WI38 (cell line): ENCODE measurements around the gene CFAP161.

ENCODE experiments used
- H3K4me3 ChIP-seq: 2 replicates; pipeline ENCODE4 v1.5.1; 2011; ENCODE audit warnings: low read depth, mild to moderate bottlenecking, control low read depth, low read length
- TF ChIP-seq, protein P1 (sequence below): IDR thresholded peaks from 2 replicates; pipeline ENCODE4 v1.5.1; 2012; ENCODE audit warnings: low read depth, mild to moderate bottlenecking, control low read depth, low read length

Gene CFAP161

DNA sequence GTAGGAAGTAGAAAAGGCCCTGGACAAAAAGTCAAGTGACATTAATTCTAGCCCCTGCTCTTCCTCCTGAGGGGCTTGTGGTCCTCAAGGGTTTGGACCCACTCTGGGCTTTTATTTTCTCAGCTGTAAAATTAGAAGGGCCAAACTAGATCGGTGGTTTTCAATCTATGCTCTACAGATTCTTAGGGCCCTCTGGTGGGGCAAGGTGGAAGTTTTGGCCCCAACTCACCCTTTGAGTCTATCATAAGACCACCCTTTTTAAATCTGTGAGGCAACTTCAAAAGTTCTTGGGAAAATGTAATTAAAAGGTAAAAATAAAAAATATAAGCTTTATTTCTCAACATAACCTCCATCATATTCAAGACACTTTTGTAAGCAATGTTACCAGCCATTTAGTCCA lies 25.6 kb upstream of the CFAP161 start:
- TF ChIP-seq, protein P1, sequence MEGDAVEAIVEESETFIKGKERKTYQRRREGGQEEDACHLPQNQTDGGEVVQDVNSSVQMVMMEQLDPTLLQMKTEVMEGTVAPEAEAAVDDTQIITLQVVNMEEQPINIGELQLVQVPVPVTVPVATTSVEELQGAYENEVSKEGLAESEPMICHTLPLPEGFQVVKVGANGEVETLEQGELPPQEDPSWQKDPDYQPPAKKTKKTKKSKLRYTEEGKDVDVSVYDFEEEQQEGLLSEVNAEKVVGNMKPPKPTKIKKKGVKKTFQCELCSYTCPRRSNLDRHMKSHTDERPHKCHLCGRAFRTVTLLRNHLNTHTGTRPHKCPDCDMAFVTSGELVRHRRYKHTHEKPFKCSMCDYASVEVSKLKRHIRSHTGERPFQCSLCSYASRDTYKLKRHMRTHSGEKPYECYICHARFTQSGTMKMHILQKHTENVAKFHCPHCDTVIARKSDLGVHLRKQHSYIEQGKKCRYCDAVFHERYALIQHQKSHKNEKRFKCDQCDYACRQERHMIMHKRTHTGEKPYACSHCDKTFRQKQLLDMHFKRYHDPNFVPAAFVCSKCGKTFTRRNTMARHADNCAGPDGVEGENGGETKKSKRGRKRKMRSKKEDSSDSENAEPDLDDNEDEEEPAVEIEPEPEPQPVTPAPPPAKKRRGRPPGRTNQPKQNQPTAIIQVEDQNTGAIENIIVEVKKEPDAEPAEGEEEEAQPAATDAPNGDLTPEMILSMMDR = peak; percentile 54
- H3K4me3 ChIP-seq = no peak overlapping the region

DNA sequence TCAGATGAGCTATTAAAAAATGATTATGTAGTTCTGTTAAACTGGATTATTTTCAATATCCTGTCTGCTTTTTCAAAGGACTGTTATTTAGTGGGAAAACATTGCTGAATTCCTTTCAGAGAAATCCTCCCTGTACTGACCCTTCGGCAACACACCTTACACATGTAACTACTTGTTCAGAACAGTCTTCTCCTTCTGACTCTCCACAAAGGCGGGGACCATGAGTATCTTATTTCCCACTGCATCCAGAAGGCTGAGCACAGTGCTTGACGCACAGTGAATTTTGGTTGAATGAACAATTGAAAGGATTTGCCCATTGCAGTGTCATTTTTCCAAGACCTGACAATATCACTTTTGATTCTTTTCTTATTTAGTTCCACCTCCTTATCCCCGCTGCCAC lies 23.1 kb upstream of the CFAP161 start:
- TF ChIP-seq, protein P1 = no peak
- H3K4me3 ChIP-seq = no peak overlapping the region

DNA sequence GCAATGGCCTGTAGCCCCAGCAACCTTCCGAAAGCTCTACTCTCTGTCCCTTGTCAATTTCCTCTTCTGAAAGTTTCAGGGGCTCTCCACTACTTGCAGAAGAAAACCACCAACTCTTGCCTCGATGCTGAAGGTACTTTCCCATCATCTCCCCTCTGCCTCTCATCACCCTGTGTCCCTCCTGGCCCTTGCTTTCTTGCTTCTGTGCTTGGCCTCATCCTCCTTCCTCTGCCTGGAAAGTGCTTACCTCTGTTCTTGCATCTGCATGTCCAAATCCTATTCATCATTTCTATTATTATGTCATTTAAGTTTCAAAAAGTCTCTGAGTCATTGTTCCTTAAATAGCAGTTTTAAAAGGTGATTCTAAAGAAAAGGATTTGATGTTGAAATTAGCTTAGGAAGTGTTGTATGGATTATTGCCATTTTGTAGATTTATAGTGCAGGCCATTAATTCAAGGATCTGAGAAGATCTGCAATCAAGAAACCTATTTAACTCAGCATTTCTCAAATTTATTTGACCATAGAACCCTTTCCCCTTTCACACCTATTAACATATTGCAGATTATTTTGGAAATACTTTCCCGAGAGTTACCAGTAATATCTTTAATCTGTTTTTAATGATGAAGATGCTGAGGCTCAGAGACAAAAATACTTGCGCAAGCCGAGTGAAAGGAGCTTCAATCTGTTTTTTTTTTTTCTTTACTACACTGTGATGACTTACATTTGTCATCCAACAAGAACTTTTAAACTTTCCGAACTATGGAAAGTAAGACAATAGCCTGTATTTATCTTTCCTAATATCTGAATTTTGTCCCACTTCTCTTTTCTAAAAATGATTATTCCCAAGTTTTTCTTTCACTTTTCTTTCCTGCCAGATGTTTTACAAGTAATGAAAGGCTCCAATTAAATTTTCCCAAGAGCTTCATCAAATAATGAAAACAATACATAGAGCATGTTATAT lies 22.3 kb upstream of the CFAP161 start:
- TF ChIP-seq, protein P1 = no peak
- no peak overlapping the region for H3K4me3 ChIP-seq

DNA sequence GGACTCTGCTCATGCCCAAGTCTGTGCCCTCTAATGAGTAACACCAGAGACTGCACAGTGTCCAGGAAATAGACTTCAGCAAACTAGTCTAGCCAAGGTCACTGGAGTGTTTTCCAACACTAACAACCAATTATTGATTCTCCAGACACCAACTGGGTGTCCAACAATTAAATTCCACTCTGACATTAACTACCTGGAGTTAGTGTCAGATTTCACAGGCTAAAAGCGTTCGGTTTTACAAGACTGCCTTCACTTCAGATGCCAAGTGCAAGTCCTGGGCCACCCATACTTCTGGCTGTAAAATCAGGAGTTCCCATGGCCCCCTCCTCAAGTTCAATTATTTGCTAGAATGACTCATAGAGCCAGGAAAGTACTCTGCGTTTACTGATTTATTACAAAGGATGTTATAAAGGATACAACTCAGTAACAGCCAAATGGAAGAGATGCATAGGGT lies 20.8 kb upstream of the CFAP161 start:
- TF ChIP-seq, protein P1 = no peak
- no peak overlapping the region for H3K4me3 ChIP-seq

DNA sequence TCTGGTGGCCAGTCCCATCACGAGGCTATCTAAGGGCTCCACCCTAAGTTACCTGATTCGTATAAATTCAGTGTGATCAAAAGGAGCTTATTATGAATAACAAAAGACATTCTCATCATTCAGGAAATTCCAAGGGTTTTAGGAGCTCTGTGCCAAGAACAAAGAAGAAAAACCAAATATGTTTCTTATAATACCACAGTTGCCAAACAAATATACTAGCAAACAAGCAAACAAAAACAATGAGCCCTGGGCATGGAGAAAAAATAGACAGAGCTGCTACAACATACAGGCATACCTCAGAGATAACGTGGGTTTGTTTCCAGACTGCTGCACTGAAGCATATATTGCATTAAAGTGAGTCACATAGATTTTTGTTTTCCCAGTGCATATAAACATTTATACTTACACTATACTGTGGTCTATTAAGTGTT lies 20.2 kb upstream of the CFAP161 start:
- H3K4me3 ChIP-seq = no peak overlapping the region
- TF ChIP-seq, protein P1 = no peak

DNA sequence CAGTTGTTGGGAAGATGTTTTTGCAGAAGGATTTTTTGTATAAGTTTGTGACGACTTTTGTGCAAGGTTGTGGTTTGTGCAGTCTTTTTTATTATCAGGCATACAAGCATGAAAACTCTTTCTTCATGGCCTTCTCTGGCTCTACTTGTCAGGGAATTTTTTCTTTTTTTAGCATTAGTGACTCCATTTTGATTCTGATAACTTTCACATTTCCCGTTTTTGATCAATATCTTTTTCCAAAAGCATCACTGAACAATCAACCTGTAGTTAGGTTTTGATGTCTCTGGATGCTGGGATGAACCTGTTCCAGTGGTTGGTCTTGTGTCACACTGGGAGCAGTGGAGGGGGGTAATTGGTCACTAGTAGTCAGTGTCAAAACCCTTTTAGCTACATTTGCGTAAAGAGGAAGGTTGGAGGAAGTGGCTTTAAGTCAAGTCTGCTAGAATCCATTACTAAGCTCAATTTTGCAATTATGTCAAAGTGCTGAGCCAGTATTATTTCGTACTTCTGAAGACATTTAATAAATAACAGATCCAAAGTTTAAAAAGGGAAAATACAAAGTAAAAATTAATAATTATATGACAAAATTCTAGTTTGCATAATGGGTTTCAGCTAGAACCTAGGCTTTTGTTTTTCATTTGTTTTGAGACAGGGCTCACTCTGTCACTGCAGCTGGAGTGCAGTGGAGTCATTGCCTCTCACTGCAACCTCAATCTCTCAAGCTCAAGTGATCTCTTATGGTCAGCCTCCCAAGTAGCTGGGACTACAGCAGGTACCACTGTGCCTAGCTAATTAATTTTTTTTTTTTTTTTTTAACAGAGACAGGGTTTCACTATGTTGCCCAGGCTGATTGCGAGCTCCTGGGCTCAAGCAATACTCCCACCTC lies 18.8 kb upstream of the CFAP161 start:
- H3K4me3 ChIP-seq = no peak overlapping the region
- TF ChIP-seq, protein P1 = no peak
